HT1080 (cell line): Measurements from ENCODE around the gene ST6GALNAC6. TPM values are rescaled to one million over a fixed set of nuclear protein-coding genes. Genes with fewer than 3 reads are reported as not detected.

Experiments used
- DNase-seq: peaks from one replicate; pipeline ENCODE4 v3.0.0-alpha.2; 2015; ENCODE audit warnings: low read depth
- small RNA-seq: library from RNA; depleted of rRNA; stranded (forward); fragments of <200 nt; gene quantifications from one replicate; pipeline ENCODE3, GENCODE V24; 2014
- total RNA-seq: library from RNA; depleted of rRNA; stranded (reverse); fragments of >200 nt; shearing (Covaris generic); gene quantifications from 2 replicates; pipeline ENCODE4 v1.2.3, GENCODE V29; 2014; rRNA removed

The ST6GALNAC6 gene
- total RNA-seq, 1 experiment from 2014 or later = 38.9 TPM

- DNase-seq = no peak
Measured at GRCh38 chr9:127835991-127836516, 63.3 kb downstream of the ST6GALNAC6 start.

Small RNA genes within 50 kb of the gene (small RNA-seq; reads per million reads assigned to genes)
- gene MIR4672 (not detected), gene RNA5SP296 (not detected)

Other genes starting within 250 kb of the ST6GALNAC6 start
- gene CFAP157, start 192.6 kb downstream of the ST6GALNAC6 start, total RNA-seq = not detected in 2 replicates
- 27.1 and 33.3 TPM in 2 replicates for gene PTRH1, start 183.9 kb downstream of the ST6GALNAC6 start, total RNA-seq
- not detected in 2 replicates for gene TTC16, start 183.5 kb downstream of the ST6GALNAC6 start, total RNA-seq
- gene TOR2A, start 164.3 kb downstream of the ST6GALNAC6 start, total RNA-seq = 20.7 and 27.7 TPM in 2 replicates
- not detected in 2 replicates for gene SH2D3C, start 120.9 kb downstream of the ST6GALNAC6 start, total RNA-seq
- 49.4 and 73.6 TPM in 2 replicates for gene CDK9, start 113.6 kb downstream of the ST6GALNAC6 start, total RNA-seq
- gene FPGS, start 96.7 kb downstream of the ST6GALNAC6 start, total RNA-seq = 84.1 and 87.0 TPM in 2 replicates
- gene ENG, start 44.9 kb downstream of the ST6GALNAC6 start, total RNA-seq = 23.0 and 34.1 TPM in 2 replicates
- gene AK1, start 21.9 kb downstream of the ST6GALNAC6 start, total RNA-seq = 47.0 and 59.7 TPM in 2 replicates
- gene ST6GALNAC4, start 17.4 kb upstream of the ST6GALNAC6 start, total RNA-seq = 35.3 and 43.4 TPM in 2 replicates
- gene PIP5KL1, start 31.2 kb upstream of the ST6GALNAC6 start, total RNA-seq = 0.73 and 0.98 TPM in 2 replicates
- 92.5 and 128 TPM in 2 replicates for gene DPM2, start 38.3 kb upstream of the ST6GALNAC6 start, total RNA-seq
- gene EEIG1, start 81.4 kb upstream of the ST6GALNAC6 start, total RNA-seq = 3.4 and 6.8 TPM in 2 replicates
- gene NAIF1, start 167.7 kb upstream of the ST6GALNAC6 start, total RNA-seq = 19.6 and 21.2 TPM in 2 replicates
- gene SLC25A25, start 168.6 kb upstream of the ST6GALNAC6 start, total RNA-seq = 14.4 and 15.1 TPM in 2 replicates
- gene PTGES2, start 228.1 kb upstream of the ST6GALNAC6 start, total RNA-seq = 182 and 203 TPM in 2 replicates
- not detected in 2 replicates for gene LCN2, start 249.8 kb upstream of the ST6GALNAC6 start, total RNA-seq